ENCODE data around the gene GRM4. TPM values are rescaled to one million over a fixed set of nuclear protein-coding genes. Genes with fewer than 3 reads are reported as not detected.
A peak's percentile ranks its signal among the peaks of the same experiment; 100 is the strongest.

The GRM4 gene
- total RNA-seq, 1 experiment from 2014 or later = 4.9 TPM

GRCh38 chr6:33994472-33995308 lies 151.2 kb downstream of the GRM4 start:
- DNase-seq (ENCODE audit: low spot score) = no peak
- in situ Hi-C loops (cut with HindIII; ENCODE audit: low sequenced_read_pairs) = no loop called here

DNA sequence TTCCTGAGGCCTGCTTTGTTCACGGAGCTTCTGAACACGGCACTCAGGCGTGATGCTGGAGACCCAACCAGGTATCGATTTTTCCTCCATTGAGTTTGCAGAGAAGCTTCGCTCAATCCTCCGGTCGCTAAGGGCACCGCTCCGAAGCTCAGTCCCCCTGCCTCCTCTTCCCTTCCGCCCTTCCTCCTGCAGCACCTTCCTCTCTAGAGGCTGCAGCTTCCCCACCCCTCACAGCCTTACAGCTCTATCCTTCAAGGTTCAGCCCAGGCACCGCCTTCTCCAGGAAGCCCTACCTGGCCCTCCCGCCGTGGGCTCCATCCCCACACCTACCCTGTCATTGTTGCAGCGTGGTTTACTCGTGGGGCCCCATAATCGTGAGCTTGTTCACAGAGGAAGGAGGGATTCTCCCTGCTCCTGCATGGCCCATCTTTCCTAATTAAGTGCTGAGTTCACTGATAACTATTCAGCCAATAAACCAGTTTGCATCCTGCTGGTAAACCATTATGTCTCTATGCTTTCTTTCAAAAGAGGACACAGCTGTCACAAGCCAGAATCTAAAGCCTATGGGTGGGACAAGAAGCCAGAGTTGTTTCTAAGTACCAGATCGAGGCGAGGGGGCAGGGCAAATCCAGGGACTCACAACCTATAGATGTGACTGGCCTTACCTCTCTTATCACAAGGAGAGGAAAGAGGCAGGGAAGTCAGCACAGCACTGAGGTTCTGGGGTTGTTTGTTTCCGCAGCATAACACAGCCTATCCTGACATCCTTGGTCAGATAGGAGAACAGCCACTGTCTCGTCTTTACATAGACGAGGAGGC lies 152.0 kb downstream of the GRM4 start:
- in situ Hi-C loops (cut with HindIII; ENCODE audit: low sequenced_read_pairs) = no loop called here
- no peak for DNase-seq (ENCODE audit: low spot score)

GRCh38 chr6:33993091-33993490 lies 152.8 kb downstream of the GRM4 start:
- DNase-seq (ENCODE audit: low spot score) = no peak
- in situ Hi-C loops (cut with HindIII; ENCODE audit: low sequenced_read_pairs) = no loop called here

DNA sequence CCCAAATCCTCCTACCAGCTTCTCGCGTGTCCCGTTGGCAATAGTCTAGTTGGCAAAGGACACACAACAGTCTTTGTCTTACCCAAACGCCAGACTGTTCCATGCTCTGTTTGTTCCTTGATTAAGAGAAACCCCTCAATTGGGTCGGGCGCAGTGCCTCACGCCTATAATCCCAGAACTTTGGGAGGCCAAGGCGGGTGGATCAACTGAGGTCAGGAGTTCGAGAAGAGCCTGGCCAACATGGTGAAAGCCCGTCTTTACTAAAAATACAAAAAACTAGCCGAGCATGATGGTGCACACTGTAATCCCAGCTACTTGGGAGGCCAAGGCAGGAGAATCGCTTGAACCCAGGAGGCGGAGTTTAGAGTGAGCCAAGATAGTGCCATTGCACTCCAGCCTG lies 153.7 kb downstream of the GRM4 start:
- in situ Hi-C loops (cut with HindIII; ENCODE audit: low sequenced_read_pairs) = no loop called here

DNA sequence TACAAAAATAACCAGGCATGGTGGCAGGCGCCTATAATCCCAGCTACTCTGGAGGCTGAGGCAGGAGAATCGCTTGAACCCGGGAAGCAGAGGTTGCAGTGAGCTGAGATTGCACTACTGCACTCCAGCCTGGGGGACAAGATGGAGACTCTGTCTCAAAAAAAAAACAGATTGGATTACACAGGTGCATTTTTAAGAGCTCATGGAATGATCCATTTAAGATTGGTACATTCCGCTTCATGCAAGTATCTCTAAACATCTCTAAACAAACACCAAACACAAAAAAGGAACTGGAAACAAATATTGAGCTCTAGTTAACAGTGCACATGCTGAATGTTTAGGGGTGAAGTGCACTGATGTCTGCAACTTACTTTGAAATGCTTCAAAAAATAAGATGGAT lies 154.3 kb downstream of the GRM4 start:
- no peak for DNase-seq (ENCODE audit: low spot score)
- in situ Hi-C loops (cut with HindIII; ENCODE audit: low sequenced_read_pairs) = no loop called here

More for the DNA sequence above, 153.7 kb downstream of the GRM4 start:
- DNase-seq (ENCODE audit: low spot score) = no peak

- in situ Hi-C loops (cut with HindIII; ENCODE audit: low sequenced_read_pairs) = no loop called here
- no peak for DNase-seq (ENCODE audit: low spot score)
Observed at GRCh38 chr6:33990061-33990541, 155.8 kb downstream of the GRM4 start.

GRCh38 chr6:33989016-33989854 lies 156.7 kb downstream of the GRM4 start:
- no peak for DNase-seq (ENCODE audit: low spot score)
- in situ Hi-C loops (cut with HindIII; ENCODE audit: low sequenced_read_pairs) = no loop called here

GRCh38 chr6:33988121-33989015 lies 157.5 kb downstream of the GRM4 start:
- DNase-seq (ENCODE audit: low spot score) = no peak
- in situ Hi-C loops (cut with HindIII; ENCODE audit: low sequenced_read_pairs) = no loop called here

- DNase-seq (ENCODE audit: low spot score) = peak; percentile 59
- in situ Hi-C loops (cut with HindIII; ENCODE audit: low sequenced_read_pairs) = no loop called here
Observed at GRCh38 chr6:33987531-33988021, 158.3 kb downstream of the GRM4 start.

DNA sequence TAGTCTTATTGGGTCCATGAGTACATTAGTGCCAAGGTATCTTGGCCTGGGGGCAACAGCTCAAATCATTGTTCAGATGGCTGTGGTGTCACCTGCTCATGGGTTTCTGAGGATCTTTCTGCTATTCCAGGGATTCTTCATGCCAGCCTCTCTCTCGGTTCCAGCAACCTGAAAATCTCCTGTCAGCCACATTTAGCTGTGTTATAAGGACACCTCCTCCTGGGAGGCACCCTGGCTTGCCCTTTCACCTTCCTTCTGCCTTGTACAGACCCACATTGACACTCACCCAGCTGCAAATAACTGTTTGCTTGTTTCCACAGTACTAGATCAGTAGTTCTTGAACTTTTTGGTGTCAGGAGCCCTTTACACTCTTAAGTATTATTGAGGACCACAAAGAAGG lies 159.9 kb downstream of the GRM4 start:
- in situ Hi-C loops (cut with HindIII; ENCODE audit: low sequenced_read_pairs) = no loop called here
- DNase-seq (ENCODE audit: low spot score) = no peak

DNA sequence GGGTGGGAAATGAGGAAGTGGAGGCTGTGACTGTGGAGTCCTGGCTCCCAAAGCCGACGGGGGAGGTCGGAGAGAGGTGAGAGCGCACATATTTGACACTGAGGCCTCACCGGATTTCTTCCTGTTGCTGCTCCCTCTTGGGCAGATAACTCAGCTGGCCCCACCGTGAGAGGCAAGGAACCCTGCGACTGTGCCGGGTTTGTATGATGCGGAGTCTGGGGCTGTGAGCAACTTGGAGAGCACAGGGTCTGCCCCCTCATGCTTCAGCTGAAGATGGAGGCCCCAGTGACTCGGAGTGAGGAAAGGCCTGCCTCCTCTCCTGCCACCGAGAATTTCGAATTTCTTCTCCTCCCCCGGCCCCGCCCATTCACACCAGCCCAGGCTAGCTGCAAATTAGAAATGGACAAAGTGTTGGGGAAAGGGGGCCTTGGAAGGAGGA lies 160.6 kb downstream of the GRM4 start:
- DNase-seq (ENCODE audit: low spot score) = no peak

DNA sequence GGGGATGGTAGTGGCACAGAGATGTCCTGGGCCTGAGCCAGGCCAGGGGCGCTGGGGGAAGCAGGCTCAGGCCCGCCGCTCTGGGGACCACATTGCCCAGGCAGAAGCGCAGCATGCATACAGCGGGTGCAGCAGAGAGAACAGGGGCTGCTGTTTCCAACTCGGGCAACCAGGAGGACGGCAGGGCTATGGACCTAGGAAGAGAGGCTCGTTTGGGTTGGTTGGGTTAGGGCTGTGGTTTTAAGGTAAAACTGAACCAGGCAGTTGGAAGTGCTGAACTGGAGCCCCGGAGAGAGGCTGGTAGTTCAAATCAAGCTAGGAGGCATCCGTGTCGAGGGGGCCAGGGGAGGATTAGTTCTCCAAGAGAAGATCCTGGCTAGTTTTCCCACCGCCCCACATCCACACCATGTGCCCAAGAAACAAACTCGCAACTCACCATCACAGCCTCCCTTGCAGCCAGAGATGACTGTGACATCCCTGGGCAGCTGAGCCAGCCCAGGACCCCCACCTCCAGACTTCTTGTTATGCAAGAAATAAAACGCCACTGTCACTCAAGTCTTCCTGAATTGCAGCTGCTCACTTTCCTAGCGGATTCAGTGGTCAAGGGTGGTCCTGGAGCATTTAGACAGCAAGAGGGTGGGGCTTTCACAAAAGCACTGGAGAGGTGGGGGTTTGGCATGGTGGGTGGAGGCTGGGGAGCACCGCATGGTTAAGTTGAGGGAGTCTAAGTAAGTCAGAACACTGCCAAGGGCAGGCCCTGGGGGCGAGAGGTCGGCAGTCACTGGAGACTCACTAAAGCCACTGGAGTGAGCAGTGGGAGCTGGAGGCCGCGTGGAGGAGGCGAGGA lies 161.2 kb downstream of the GRM4 start:
- in situ Hi-C loops (cut with HindIII; ENCODE audit: low sequenced_read_pairs) = no loop called here
- no peak for DNase-seq (ENCODE audit: low spot score)

More for the DNA sequence above, 160.6 kb downstream of the GRM4 start:
- in situ Hi-C loops (cut with HindIII; ENCODE audit: low sequenced_read_pairs) = no loop called here

- DNase-seq (ENCODE audit: low spot score) = no peak
- in situ Hi-C loops (cut with HindIII; ENCODE audit: low sequenced_read_pairs) = no loop called here
Observed at GRCh38 chr6:33983721-33984465, 162.0 kb downstream of the GRM4 start.

DNA sequence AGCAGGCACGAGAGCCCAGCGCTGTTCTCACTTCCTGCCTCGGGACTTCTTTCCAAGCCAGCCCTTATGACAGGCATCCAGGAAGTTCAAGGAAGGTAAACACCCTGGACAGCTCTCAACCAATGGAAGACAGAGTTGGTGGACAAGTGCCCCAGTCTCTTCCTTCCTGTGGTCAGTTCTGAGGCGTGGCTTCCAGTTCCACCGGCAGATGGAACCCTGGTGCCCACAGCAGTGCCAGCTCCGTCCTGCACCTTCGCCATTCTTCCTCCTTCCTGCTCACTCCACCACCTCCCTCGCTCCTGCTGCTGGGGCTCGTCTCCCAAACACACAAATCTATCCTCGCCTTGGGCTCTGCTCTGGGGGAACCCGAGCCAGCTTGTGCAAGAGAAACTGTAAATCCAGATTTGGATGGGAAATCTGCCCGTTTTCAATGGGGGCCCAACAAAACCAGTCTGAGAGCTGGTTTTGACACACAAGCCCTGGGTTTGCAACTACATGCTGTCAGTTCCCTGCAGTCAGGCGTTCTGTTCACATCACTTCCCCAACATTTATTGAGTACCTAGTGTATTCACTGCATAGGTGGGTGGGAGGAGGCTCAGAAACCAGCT lies 162.7 kb downstream of the GRM4 start:
- DNase-seq (ENCODE audit: low spot score) = peak; percentile 90
- in situ Hi-C loops (cut with HindIII; ENCODE audit: low sequenced_read_pairs) = no loop called here

DNA sequence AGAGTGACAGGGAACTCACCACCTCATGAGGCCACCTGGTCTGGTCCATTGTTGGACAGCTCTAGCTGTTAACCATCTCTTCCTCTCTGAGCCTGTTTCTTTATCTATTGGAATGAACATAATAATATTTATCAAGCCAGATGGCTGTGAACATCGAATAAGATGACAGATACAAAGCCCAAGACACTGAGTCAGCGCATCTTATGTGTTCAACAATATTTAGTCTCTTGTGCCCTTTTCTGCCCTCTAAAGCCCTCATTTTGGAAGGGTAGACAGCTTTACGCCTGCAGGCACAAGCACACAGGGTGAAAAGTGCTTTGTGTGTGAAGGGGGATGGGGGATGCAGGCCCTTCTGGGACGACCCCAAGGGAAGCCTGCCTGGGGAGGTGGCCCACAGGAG lies 164.0 kb downstream of the GRM4 start:
- DNase-seq (ENCODE audit: low spot score) = no peak
- in situ Hi-C loops (cut with HindIII; ENCODE audit: low sequenced_read_pairs) = no loop called here

DNA sequence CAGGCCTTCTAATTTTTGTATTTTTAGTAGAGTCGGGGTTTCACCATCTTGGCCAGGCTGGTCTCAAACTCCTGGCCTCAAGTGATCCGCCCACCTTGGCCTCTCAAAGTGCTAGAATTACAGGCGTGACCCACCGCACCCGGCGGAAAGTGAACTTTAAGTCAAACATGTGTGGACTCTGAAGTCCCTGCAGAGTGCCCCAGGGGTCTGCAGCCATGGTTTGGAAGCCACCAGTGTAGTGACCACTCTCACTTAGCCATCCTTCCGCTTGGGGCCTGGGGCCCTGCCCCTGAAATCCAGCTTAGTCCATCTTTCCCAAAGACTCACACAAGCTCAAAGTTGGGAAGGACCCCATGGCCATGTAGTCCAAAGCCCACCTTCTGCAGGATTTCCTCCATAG lies 164.5 kb downstream of the GRM4 start:
- no peak for DNase-seq (ENCODE audit: low spot score)
- in situ Hi-C loops (cut with HindIII; ENCODE audit: low sequenced_read_pairs) = no loop called here
